Mesenchymal stem cell (in vitro differentiated cells and primary cell): ENCODE measurements around the gene MTSS2.
A peak's percentile ranks its signal among the peaks of the same experiment; 100 is the strongest.

Experiments used
- DNase-seq: peaks from one replicate; pipeline ENCODE4 v3.0.0-alpha.2; 2013
- H2AFZ ChIP-seq: one replicate; pipeline ENCODE4 v1.6.1; 2013; ENCODE audit warnings: low read depth, mild to moderate bottlenecking, control low read depth, inconsistent platforms, low read length, moderate library complexity
- H2AK5ac ChIP-seq: 2 replicates; pipeline ENCODE4 v1.6.1; 2013; ENCODE audit warnings: low read length, moderate library complexity, mild to moderate bottlenecking, inconsistent platforms; ENCODE audit not compliant: severe bottlenecking
- H2BK120ac ChIP-seq: one replicate; pipeline ENCODE4 v1.6.1; 2013; ENCODE audit warnings: low read depth, mild to moderate bottlenecking, inconsistent platforms, low read length, moderate library complexity
- H2BK12ac ChIP-seq, 2 experiments: one replicate each; pipeline ENCODE4 v1.6.1; 2013; ENCODE audit warnings: inconsistent platforms in 2 of 2, low read length in 2 of 2, mild to moderate bottlenecking in 2 of 2, moderate library complexity in 2 of 2, control low read depth in 1 of 2
- H2BK15ac ChIP-seq: one replicate; pipeline ENCODE4 v1.6.1; 2013; ENCODE audit warnings: mild to moderate bottlenecking, low read depth, inconsistent platforms; ENCODE audit not compliant: poor library complexity, severe bottlenecking
- H2BK5ac ChIP-seq: 2 replicates; pipeline ENCODE4 v1.6.1; 2013; ENCODE audit warnings: low read depth, mild to moderate bottlenecking, low read length, control low read depth, inconsistent platforms; ENCODE audit not compliant: poor library complexity, severe bottlenecking
- H3K14ac ChIP-seq, 2 experiments: one replicate each; pipeline ENCODE4 v1.6.1; 2013; ENCODE audit warnings: inconsistent platforms in 2 of 2, low read length in 2 of 2, control low read depth in 1 of 2, mild to moderate bottlenecking in 1 of 2, moderate library complexity in 1 of 2
- H3K18ac ChIP-seq, 2 experiments: one replicate each; pipeline ENCODE4 v1.6.1; 2013; ENCODE audit warnings: inconsistent platforms in 2 of 2, low read length in 2 of 2, control low read depth in 1 of 2, low read depth in 1 of 2, mild to moderate bottlenecking in 1 of 2
- H3K23ac ChIP-seq, 2 experiments: one replicate each; pipeline ENCODE4 v1.6.1; 2013; ENCODE audit warnings: inconsistent platforms in 2 of 2, low read length in 2 of 2, mild to moderate bottlenecking in 2 of 2, moderate library complexity in 2 of 2, control low read depth in 1 of 2
- H3K27ac ChIP-seq: 2 replicates; pipeline ENCODE4 v1.5.1; 2013; ENCODE audit warnings: mild to moderate bottlenecking, moderate library complexity, low read length, control low read depth, inconsistent platforms; ENCODE audit not compliant: poor library complexity, severe bottlenecking
- H3K27me3 ChIP-seq, 2 experiments: 2 replicates each; pipeline versions ENCODE4 v1.6.1 to v1.7.0; 2013; ENCODE audit warnings: low read length in 2 of 2, mild to moderate bottlenecking in 2 of 2, moderate library complexity in 2 of 2, control low read depth in 1 of 2, inconsistent platforms in 1 of 2; ENCODE audit not compliant: control insufficient read depth in 1 of 2, insufficient read depth in 1 of 2
- H3K36me3 ChIP-seq, 2 experiments: 2 replicates each; pipeline versions ENCODE4 v1.6.1 to v1.7.0; 2013; ENCODE audit warnings: low read length in 2 of 2, control low read depth in 1 of 2, inconsistent platforms in 1 of 2, low read depth in 1 of 2, mild to moderate bottlenecking in 1 of 2; ENCODE audit not compliant: insufficient read depth in 2 of 2, control insufficient read depth in 1 of 2
- H3K4ac ChIP-seq, 2 experiments: one replicate each; pipeline ENCODE4 v1.6.1; 2013; ENCODE audit warnings: inconsistent platforms in 2 of 2, low read length in 2 of 2, mild to moderate bottlenecking in 2 of 2, moderate library complexity in 2 of 2, control low read depth in 1 of 2, low read depth in 1 of 2
- H3K4me1 ChIP-seq: 2 replicates; pipeline ENCODE4 v1.6.1; 2013; ENCODE audit warnings: low read depth, low read length, control low read depth; ENCODE audit not compliant: control insufficient read depth, insufficient read depth
- H3K4me2 ChIP-seq: 2 replicates; pipeline ENCODE4 v1.6.1; 2013; ENCODE audit warnings: low read length, mild to moderate bottlenecking, inconsistent platforms; ENCODE audit not compliant: poor library complexity, severe bottlenecking
- H3K4me3 ChIP-seq, 2 experiments: 2 replicates each; pipeline versions ENCODE4 v1.5.1 to v1.7.0; 2013; ENCODE audit warnings: low read length in 2 of 2, mild to moderate bottlenecking in 2 of 2, control low read depth in 1 of 2, low read depth in 1 of 2; ENCODE audit not compliant: insufficient read depth in 1 of 2
- H3K79me1 ChIP-seq: replicated peaks from 2 replicates; pipeline ENCODE4 v1.6.1; 2013; ENCODE audit warnings: mild to moderate bottlenecking, control low read depth, low read length, inconsistent platforms; ENCODE audit not compliant: poor library complexity, severe bottlenecking
- H3K9ac ChIP-seq: 2 replicates; pipeline ENCODE4 v1.7.0; 2013; ENCODE audit warnings: mild to moderate bottlenecking, low read length, moderate library complexity
- H3K9me3 ChIP-seq: 2 replicates; pipeline ENCODE4 v1.7.0; 2013; ENCODE audit warnings: mild to moderate bottlenecking, low read length; ENCODE audit not compliant: control insufficient read depth
- H4K8ac ChIP-seq: one replicate; pipeline ENCODE4 v1.6.1; 2013; ENCODE audit warnings: inconsistent platforms, mild to moderate bottlenecking, low read length, moderate library complexity
- H4K91ac ChIP-seq: one replicate; pipeline ENCODE4 v1.6.1; 2013; ENCODE audit warnings: mild to moderate bottlenecking, low read length, inconsistent platforms
- WGBS: methylation state at CpG from one replicate; pipeline ENCODE4 v1.1.7; 2013; ENCODE audit warnings: mixed read lengths; 5-methylcytosine and 5-hydroxymethylcytosine counted together

Gene MTSS2

DNA sequence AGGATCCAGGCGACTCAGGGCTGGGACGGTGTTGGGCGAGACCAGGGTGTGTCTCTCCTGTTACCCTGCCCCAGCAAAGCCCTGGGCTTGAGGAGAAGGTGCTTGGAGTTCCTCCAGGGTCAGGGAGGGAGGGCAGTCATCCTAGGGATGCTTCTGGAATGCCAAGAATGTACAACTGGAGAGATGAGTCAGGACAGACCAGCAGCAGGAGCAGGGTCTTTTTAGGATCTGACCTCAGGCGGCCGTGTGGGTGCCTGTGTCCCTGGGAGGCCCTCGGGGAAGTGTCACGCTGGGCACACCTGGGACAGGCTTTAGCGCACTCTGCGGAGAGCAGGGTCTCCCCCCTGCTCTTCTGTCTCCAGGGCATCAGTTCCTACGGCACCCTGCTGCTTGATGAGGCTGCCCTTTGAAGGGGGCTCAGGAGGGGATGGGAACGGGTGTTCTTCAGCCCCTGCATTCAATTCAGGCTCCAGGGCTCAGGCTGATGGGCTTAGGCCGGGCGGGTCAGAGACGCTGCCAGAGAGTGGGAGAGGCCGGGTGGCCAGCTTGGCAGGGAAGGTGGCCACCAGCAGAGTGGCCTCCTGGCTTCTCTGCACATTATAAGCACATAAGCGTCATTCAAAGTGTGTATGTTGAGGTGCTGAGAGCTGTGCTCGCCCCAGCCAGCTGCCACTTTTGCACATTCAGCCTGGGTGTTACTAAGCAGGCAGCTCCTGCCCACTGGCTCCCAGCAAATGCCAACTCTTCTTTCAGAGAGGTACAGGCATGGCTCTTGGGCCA, 8.4 kb upstream of the MTSS2 start:
- Histone ChIP-seq H3K36me3 (peaks cover 6 to 28% of the 10 kb centered on the region in 2 experiments), H3K4me1 (peaks cover 74% of the 10 kb centered on the region), H3K79me1 (no peaks in the 10 kb centered on the region), H3K9me3 (no peaks in the 10 kb centered on the region), H3K9ac (peak overlapping the region; percentile 23), H3K27me3 (no peaks in the 10 kb centered on the region), H2BK120ac (peak overlapping the region; percentile 82), H3K4ac (peak overlapping the region; percentile 83 to 94), H4K91ac (peak overlapping the region; percentile 98), H3K23ac (no peak overlapping the region), H2AK5ac (peak overlapping the region; percentile 88), H2BK15ac (peak overlapping the region; percentile 94), H2BK5ac (peak overlapping the region; percentile 3), H3K4me2 (peak overlapping the region; percentile 35), H3K4me3 (no peak overlapping the region), H3K27ac (peak overlapping the region; percentile 89), H2AFZ (no peak overlapping the region), H4K8ac (peak overlapping the region; percentile 86), H2BK12ac (peak overlapping the region; percentile 91 to 93), H3K14ac (peak overlapping the region in 1 of 2 experiments; percentile 42), H3K18ac (peak overlapping the region; percentile 84 to 98)
- peak; percentile 75 for DNase-seq
- WGBS: 30% methylated on average over 17 of the region's 17 CpGs

DNA sequence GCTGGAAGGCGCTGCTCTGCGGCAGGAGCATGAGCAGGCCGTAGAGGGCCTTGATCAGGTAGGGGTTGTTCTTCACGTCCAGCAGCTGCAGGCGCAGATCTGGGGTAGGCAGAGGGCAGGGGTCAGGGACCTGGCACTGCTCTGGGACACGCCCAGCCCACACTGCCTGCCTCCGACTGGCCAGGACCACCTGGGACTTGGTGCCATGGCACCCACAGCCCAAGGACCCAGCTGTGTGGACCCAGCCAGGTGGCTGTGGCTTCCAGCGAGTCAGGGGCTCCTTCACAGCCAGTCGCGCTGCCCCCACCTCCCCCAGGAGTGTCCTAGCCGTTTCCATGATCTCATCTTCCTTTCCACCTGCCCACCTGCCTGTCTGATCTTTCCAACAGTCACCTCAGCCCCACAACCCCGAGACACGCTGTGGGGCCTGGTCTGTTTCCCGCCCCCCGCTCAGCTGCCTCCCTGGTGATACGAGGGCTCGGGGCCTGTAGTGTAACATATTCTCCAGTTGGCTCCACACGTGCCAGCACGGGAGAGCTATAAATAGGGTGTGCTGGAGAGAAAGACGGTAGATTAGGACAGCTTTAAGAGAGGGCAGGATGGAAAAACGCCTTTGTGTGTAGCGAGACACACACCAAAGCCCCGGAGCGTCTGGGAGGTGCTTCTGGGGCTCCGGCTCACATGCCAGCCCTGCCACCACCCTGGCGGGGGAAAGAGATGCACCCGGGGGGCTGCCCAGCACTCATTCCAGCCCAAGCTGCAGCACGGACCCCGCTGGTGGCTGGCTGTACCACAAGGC, 7.2 kb upstream of the MTSS2 start:
- Histone ChIP-seq H2BK15ac (peak overlapping the region; percentile 62), H3K4me3 (no peak overlapping the region), H3K9ac (no peak overlapping the region), H2AFZ (no peak overlapping the region), H3K4me1 (peaks cover 74% of the 10 kb centered on the region), H3K36me3 (peaks cover 3 to 20% of the 10 kb centered on the region in 2 experiments), H3K27ac (peak overlapping the region; percentile 71), H4K8ac (peak overlapping the region; percentile 76), H3K14ac (peak overlapping the region in 1 of 2 experiments; percentile 39), H3K9me3 (no peaks in the 10 kb centered on the region), H4K91ac (peak overlapping the region; percentile 98), H2BK120ac (peak overlapping the region; percentile 42), H2BK5ac (peak overlapping the region; percentile 33), H3K4me2 (no peak overlapping the region), H3K79me1 (no peaks in the 10 kb centered on the region), H3K4ac (peak overlapping the region; percentile 83 to 94), H3K23ac (peak overlapping the region; percentile 46 to 60), H2BK12ac (peak overlapping the region; percentile 73 to 97), H3K18ac (peak overlapping the region; percentile 84 to 98), H3K27me3 (no peaks in the 10 kb centered on the region), H2AK5ac (peak overlapping the region; percentile 32)
- 84% methylated on average over 29 of the region's 29 CpGs for WGBS
- DNase-seq: peak; percentile 66

DNA sequence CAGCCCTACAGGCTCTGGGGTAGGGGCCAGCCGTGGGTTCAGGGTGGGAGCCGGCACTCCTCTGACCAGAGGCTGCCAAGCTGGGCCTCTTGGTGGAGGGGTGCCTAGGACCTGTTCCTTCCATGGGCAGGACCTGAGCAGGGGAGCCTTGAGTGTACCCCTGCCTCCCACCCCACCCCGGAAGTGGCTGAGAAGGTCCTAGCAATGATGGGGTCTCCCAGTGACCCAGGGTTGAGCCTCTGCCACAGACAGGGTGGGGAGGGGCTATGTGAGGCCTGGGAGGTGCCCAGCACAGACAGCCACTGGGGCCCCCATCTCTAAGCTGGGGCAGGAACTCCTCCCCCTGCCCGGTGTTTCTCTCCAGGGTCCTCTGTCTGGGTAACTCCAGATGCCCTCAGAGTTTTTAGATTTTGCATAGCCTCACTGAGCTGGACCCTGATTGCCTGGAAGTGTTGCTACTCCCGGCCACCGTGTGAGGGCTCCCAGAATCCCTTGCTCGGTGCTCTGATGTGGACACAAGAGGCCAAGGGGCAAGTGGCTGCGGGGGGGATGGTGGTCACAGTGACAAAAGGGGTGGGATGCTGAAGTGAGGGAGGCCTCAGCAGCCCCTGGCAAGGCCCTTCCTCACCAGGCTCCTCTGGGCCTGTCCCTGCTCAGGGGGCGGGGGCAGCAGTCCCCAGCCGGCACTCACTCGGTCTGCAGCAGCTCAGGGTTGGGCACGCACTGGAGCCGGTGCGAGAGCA, 6.4 kb upstream of the MTSS2 start:
- Histone ChIP-seq H2BK15ac (peak overlapping the region; percentile 62), H3K9ac (peak overlapping the region; percentile 49), H3K4me2 (no peak overlapping the region), H2BK12ac (peak overlapping the region; percentile 88 to 97), H3K79me1 (no peaks in the 10 kb centered on the region), H2BK120ac (peak overlapping the region; percentile 88), H3K4ac (peak overlapping the region; percentile 83 to 94), H3K18ac (peak overlapping the region; percentile 84 to 98), H3K36me3 (peaks cover 0 to 16% of the 10 kb centered on the region in 2 experiments), H2AK5ac (peak overlapping the region; percentile 32), H3K4me3 (no peak overlapping the region), H3K27ac (no peak overlapping the region), H3K14ac (peak overlapping the region in 1 of 2 experiments; percentile 39), H2AFZ (no peak overlapping the region), H3K9me3 (no peaks in the 10 kb centered on the region), H2BK5ac (no peak overlapping the region), H4K8ac (peak overlapping the region; percentile 76), H3K4me1 (peaks cover 74% of the 10 kb centered on the region), H3K27me3 (no peaks in the 10 kb centered on the region), H3K23ac (peak overlapping the region; percentile 25 to 60), H4K91ac (peak overlapping the region; percentile 98)
- DNase-seq: peak; percentile 76
- 68% methylated on average over 14 of the region's 14 CpGs for WGBS
